A673 (cell line): ENCODE data around the gene BICC1. TPM values are rescaled to one million over a fixed set of nuclear protein-coding genes. Genes with fewer than 3 reads are reported as not detected.

Experiments used
- BruUV-seq: library from RNA; stranded (reverse); fragments of 400-500 nt; replicated peaks from 2 replicates; lab custom pipeline; 2021; lab: Mats Ljungman, UMichigan
- CTCF ChIA-PET: fragments of 300-600 bp; sonication (Branson Sonifier 250); formaldehyde crosslinking; loops from one replicate; lab custom pipeline; 2022; ENCODE audit warnings: antibody characterized with exemption; lab: Charles Lee
- POLR2A ChIA-PET: fragments of 300-600 bp; sonication (Branson Sonifier 250); formaldehyde crosslinking; loops from one replicate; lab custom pipeline; 2022; ENCODE audit warnings: antibody characterized with exemption; ENCODE audit not compliant: low non-redundant PET; lab: Charles Lee
- DNase-seq: peaks from one replicate; pipeline ENCODE4 v3.0.0-alpha.2; 2015; ENCODE audit warnings: low spot score
- H3K27ac ChIP-seq: fragments of 200-600 bp; sonication (generic); 2 replicates; pipeline ENCODE4 v1.5.1; 2016; ENCODE audit warnings: mixed run types, low read depth, mild to moderate bottlenecking, mixed read lengths, antibody characterized with exemption, low read length; ENCODE audit not compliant: poor library complexity, severe bottlenecking
- H3K27me3 ChIP-seq: fragments of 200-600 bp; sonication (generic); replicated peaks from 2 replicates; pipeline ENCODE4 v1.6.1; 2017; ENCODE audit warnings: mixed run types, low read depth, mild to moderate bottlenecking, mixed read lengths, antibody characterized with exemption, low read length; ENCODE audit not compliant: insufficient read depth, poor library complexity
- H3K36me3 ChIP-seq: fragments of 200-600 bp; sonication (generic); 2 replicates; pipeline ENCODE4 v1.6.1; 2016; ENCODE audit warnings: mixed run types, mild to moderate bottlenecking, mixed read lengths, antibody characterized with exemption, low read length; ENCODE audit not compliant: insufficient read depth, poor library complexity, severe bottlenecking
- H3K4me1 ChIP-seq: fragments of 200-600 bp; sonication (generic); 2 replicates; pipeline ENCODE4 v1.6.1; 2017; ENCODE audit warnings: mixed run types, mild to moderate bottlenecking, mixed read lengths, antibody characterized with exemption, low read length; ENCODE audit not compliant: insufficient read depth, poor library complexity, severe bottlenecking
- H3K4me3 ChIP-seq: fragments of 200-600 bp; sonication (generic); 2 replicates; pipeline ENCODE4 v1.5.1; 2016; ENCODE audit warnings: low read depth, mixed run types, mild to moderate bottlenecking, mixed read lengths, low read length; ENCODE audit not compliant: poor library complexity, severe bottlenecking
- H3K9me3 ChIP-seq: fragments of 200-600 bp; sonication (generic); 2 replicates; pipeline ENCODE4 v1.6.1; 2016; ENCODE audit warnings: mixed run types, low read depth, mild to moderate bottlenecking, mixed read lengths, antibody characterized with exemption, low read length; ENCODE audit not compliant: poor library complexity, severe bottlenecking
- CTCF ChIP-seq: fragments of 300-800, 200-600 bp; sonication (generic); conservative IDR thresholded peaks from 2 replicates; pipeline ENCODE4 v1.5.1; 2017; ENCODE audit warnings: low read depth, mild to moderate bottlenecking, antibody characterized with exemption, low read length, moderate library complexity, mixed read lengths
- EZH2 ChIP-seq: fragments of 200-600 bp; sonication (generic); IDR thresholded peaks from 2 replicates; pipeline ENCODE4 v1.6.1; 2017; ENCODE audit warnings: borderline replicate concordance, low read depth, mild to moderate bottlenecking, mixed read lengths, antibody characterized with exemption, low read length; ENCODE audit not compliant: poor library complexity, severe bottlenecking
- intact Hi-C: fragments of 100-400 bp; cut with micrococcal nuclease; formaldehyde crosslinking; loops from one replicate; pipeline ENCODE4 v1.10.0; 2022; ENCODE audit not compliant: unreplicated experiment
- total RNA-seq: library from RNA; stranded (reverse); gene quantifications from 2 replicates; pipeline ENCODE4 v1.2.3, GENCODE V29; 2021

The BICC1 gene
- total RNA-seq, 1 experiment from 2014 or later: 1.6 TPM

DNA sequence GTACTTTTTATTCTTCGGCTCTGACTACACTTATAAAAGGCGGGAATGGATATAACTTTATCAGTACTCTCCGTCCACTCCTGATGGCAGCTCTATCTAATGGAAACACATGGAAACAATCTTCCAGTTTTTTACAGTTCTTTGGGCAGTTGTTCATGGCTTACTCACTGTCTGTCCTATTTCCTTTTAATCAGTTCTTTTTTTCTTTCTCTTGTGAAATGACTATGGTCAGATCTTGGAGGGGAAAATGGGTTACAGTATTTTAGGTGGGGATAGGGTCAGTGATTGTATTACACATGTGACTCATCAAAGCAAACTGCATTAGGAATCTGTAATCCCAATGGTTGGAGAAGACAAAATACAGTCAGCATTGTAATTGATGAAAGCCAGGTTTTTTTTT lies 112.4 kb downstream of the BICC1 start:
- no peak for DNase-seq

DNA sequence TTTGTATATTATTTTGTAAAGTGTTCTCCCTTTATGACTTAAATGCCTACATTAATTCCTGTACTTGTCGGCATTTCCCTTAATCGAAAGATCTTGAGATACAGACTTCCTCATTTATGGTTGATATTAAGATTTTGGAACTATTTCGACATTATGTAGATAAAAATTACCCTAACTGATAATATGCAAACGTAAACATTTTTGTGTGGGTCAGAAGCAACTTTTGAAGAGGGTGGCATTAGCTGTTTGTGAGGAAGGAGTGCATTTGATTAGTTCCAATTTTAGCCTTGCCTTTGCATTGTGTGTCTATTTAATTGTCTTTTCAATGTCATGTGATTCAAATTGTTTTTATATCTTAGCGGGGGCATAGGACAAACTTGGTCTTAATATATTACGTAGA lies 114.7 kb downstream of the BICC1 start:
- ChIA-PET POLR2A (no interaction called here), CTCF (no interaction called here)
- no peaks in the 10 kb centered on the region for H3K36me3 ChIP-seq
- H3K9me3 ChIP-seq: no peaks in the 10 kb centered on the region
- no peak overlapping the region for H3K4me3 ChIP-seq
- no peak overlapping the region for H3K27ac ChIP-seq
- H3K27me3 ChIP-seq: no peaks in the 10 kb centered on the region
- intact Hi-C loops: no loop called here
- no TSS peak for BruUV-seq
- DNase-seq: no peak
- H3K4me1 ChIP-seq: no peaks in the 10 kb centered on the region
- no peak for TF ChIP-seq EZH2
- no peak for TF ChIP-seq CTCF

More for the DNA sequence above, 112.4 kb downstream of the BICC1 start:
- no TSS peak for BruUV-seq
- Histone ChIP-seq H3K27ac (no peak overlapping the region), H3K36me3 (no peaks in the 10 kb centered on the region), H3K4me3 (no peak overlapping the region), H3K4me1 (no peaks in the 10 kb centered on the region), H3K27me3 (no peaks in the 10 kb centered on the region), H3K9me3 (no peaks in the 10 kb centered on the region)
- intact Hi-C loops: no loop called here
- ChIA-PET CTCF (no interaction called here), POLR2A (no interaction called here)
- no peak for TF ChIP-seq CTCF

GRCh38 chr10:58631715-58632114 lies 119.0 kb downstream of the BICC1 start:
- TF ChIP-seq CTCF (no peak), EZH2 (no peak)
- Histone ChIP-seq H3K4me1 (no peaks in the 10 kb centered on the region), H3K9me3 (no peaks in the 10 kb centered on the region), H3K36me3 (no peaks in the 10 kb centered on the region), H3K4me3 (no peak overlapping the region), H3K27ac (no peak overlapping the region), H3K27me3 (no peaks in the 10 kb centered on the region)
- ChIA-PET CTCF (interaction anchor here (0.6 kb wide), 1 partner anchor 23 kb away, joined by 3 read pairs; no protein-coding TSS in a partner anchor), POLR2A (no interaction called here)
- DNase-seq: no peak
- no TSS peak for BruUV-seq
- intact Hi-C loops: no loop called here
